HCT116 (cell line): Measurements from ENCODE around the gene BSPRY.

Source experiments
- CEBPB ChIP-seq: IDR thresholded peaks from 2 replicates; pipeline ENCODE4 v1.6.1; 2012; ENCODE audit warnings: low read depth
- CTCF ChIP-seq, 3 experiments: fragments of 200-600 bp in 1 of 3; sonication (generic) in 1 of 3; IDR thresholded peaks in 2 of 3; conservative IDR thresholded peaks in 1 of 3; 2 replicates each; pipeline ENCODE4 v1.5.1; 2012 to 2017; ENCODE audit warnings: low read depth in 2 of 3, low read length in 2 of 3, antibody characterized with exemption in 1 of 3, borderline replicate concordance in 1 of 3, control low read depth in 1 of 3, mild to moderate bottlenecking in 1 of 3, mixed read lengths in 1 of 3, mixed run types in 1 of 3, moderate library complexity in 1 of 3; ENCODE audit not compliant: insufficient read depth in 1 of 3
- EZH2 ChIP-seq: fragments of 200-600 bp; sonication (generic); IDR thresholded peaks from 2 replicates; pipeline ENCODE4 v1.6.1; 2017; ENCODE audit warnings: antibody characterized with exemption, mixed run types
- EZH2phosphoT487 ChIP-seq: fragments of 200-600 bp; IDR thresholded peaks from 2 replicates; pipeline ENCODE4 v1.6.1; 2018; ENCODE audit warnings: antibody characterized with exemption, borderline replicate concordance
- JUND ChIP-seq: IDR thresholded peaks from 2 replicates; pipeline ENCODE4 v1.6.1; 2012
- POLR2A ChIP-seq: IDR thresholded peaks from 2 replicates; pipeline ENCODE4 v1.7.0; 2011; ENCODE audit warnings: borderline replicate concordance; ENCODE audit not compliant: insufficient read depth, insufficient read length; ENCODE audit errors: extremely low read depth
- REST ChIP-seq: IDR thresholded peaks from 2 replicates; pipeline ENCODE4 v1.6.1; 2012; ENCODE audit warnings: low read depth
- YY1 ChIP-seq: IDR thresholded peaks from 2 replicates; pipeline ENCODE4 v1.6.1; 2011; ENCODE audit warnings: low read length, low read depth, moderate library complexity, mild to moderate bottlenecking; ENCODE audit not compliant: insufficient replicate concordance; ENCODE audit errors: extremely low read depth
- ZNF274 ChIP-seq: fragments of 200-500 bp; sonication (Bioruptor generic); IDR thresholded peaks from 2 replicates; pipeline ENCODE4 v1.6.1; 2014; ENCODE audit warnings: mild to moderate bottlenecking, low read depth, low read length, inconsistent platforms
- TF ChIP-seq, protein P1 (sequence below): IDR thresholded peaks from 2 replicates; pipeline ENCODE4 v1.6.1; 2011; ENCODE audit warnings: mild to moderate bottlenecking, low read length, moderate library complexity; ENCODE audit not compliant: insufficient replicate concordance; ENCODE audit errors: extremely low read depth

- TF ChIP-seq CTCF (IDR thresholded peaks at IDR 0.05 in 2 of 3, conservative IDR thresholded peaks at IDR 0.05 in 1 of 3; ENCODE audit: borderline replicate concordance in 1 of 3, insufficient read depth in 1 of 3, low read depth in 2 of 3, low read length in 2 of 3): no peak
- TF ChIP-seq EZH2phosphoT487: no peak
- TF ChIP-seq POLR2A: no peak
- no peak for TF ChIP-seq ZNF274
- no peak for TF ChIP-seq CEBPB
- TF ChIP-seq EZH2: no peak
- TF ChIP-seq REST: no peak
- no peak for TF ChIP-seq YY1
- TF ChIP-seq, protein P1, sequence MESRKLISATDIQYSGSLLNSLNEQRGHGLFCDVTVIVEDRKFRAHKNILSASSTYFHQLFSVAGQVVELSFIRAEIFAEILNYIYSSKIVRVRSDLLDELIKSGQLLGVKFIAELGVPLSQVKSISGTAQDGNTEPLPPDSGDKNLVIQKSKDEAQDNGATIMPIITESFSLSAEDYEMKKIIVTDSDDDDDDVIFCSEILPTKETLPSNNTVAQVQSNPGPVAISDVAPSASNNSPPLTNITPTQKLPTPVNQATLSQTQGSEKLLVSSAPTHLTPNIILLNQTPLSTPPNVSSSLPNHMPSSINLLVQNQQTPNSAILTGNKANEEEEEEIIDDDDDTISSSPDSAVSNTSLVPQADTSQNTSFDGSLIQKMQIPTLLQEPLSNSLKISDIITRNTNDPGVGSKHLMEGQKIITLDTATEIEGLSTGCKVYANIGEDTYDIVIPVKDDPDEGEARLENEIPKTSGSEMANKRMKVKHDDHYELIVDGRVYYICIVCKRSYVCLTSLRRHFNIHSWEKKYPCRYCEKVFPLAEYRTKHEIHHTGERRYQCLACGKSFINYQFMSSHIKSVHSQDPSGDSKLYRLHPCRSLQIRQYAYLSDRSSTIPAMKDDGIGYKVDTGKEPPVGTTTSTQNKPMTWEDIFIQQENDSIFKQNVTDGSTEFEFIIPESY: no peak
- TF ChIP-seq JUND: no peak
These were observed 26.7 kb upstream of the BSPRY start for GRCh38 chr9:113322671-113323070.
